Uterus (tissue), 4 donors: ENCODE data around the gene SPINK5. TPM values are rescaled to one million over a fixed set of nuclear protein-coding genes. Genes with fewer than 3 reads are reported as not detected.
"Not testable (repeated sequence)": the region's sequence is repeated elsewhere in the genome, so short reads cannot be mapped to it uniquely, and the experiment has no call there.

Experiments used
- DNase-seq, 2 donors: peaks; one replicate each; pipeline ENCODE4 v3.0.0-alpha.2; 2019 to 2020
- H3K27ac ChIP-seq, 2 donors: fragments of 200-600 bp; sonication (generic); 1 replicate in 1 of 2; 2 replicates in 1 of 2; pipeline ENCODE4 v1.5.1; 2016 to 2018
- H3K27me3 ChIP-seq, 2 donors: fragments of 200-600 bp; sonication (generic); one replicate each; pipeline ENCODE4 v1.5.1; 2018 to 2019; ENCODE audit warnings: control low read depth in 1 of 2
- H3K36me3 ChIP-seq, 2 donors: fragments of 200-600 bp; sonication (generic); one replicate each; pipeline ENCODE4 v1.5.1; 2019; ENCODE audit warnings: control low read depth in 1 of 2
- H3K4me1 ChIP-seq, 2 donors: fragments of 200-600 bp; sonication (generic); one replicate each; pipeline ENCODE4 v1.5.1; 2018 to 2019; ENCODE audit warnings: control low read depth in 1 of 2
- H3K4me3 ChIP-seq, 2 donors: fragments of 200-600 bp; sonication (generic); 1 replicate in 1 of 2; 2 replicates in 1 of 2; pipeline ENCODE4 v1.5.1; 2018 to 2019; ENCODE audit warnings: mild to moderate bottlenecking in 1 of 2
- H3K9me3 ChIP-seq, 2 donors: fragments of 200-600 bp; sonication (generic); one replicate each; pipeline ENCODE4 v1.5.1; 2019; ENCODE audit warnings: control low read depth in 1 of 2
- CTCF ChIP-seq, 4 experiments: fragments of 200-600 bp in 2 of 4; fragments of 450-650 bp in 2 of 4; sonication (generic) in 2 of 4; IDR thresholded peaks; one replicate each; pipeline ENCODE4 v1.5.1; 2016 to 2019; ENCODE audit warnings: antibody characterized with exemption in 4 of 4, mild to moderate bottlenecking in 2 of 4, moderate library complexity in 1 of 4
- POLR2A ChIP-seq, 2 donors: fragments of 450-650 bp; IDR thresholded peaks; one replicate each; pipeline ENCODE4 v1.6.1; 2016; ENCODE audit warnings: antibody characterized with exemption in 2 of 2, mild to moderate bottlenecking in 1 of 2, moderate library complexity in 1 of 2
- intact Hi-C: fragments of 100-400 bp; cut with DNase I; formaldehyde crosslinking; loops from one replicate; pipeline ENCODE4 v1.15.1; 2023; ENCODE audit warnings: low total_unique reads
- total RNA-seq, 4 donors: library from RNA; depleted of rRNA in 3 of 4; stranded (reverse); fragments of >200 nt in 3 of 4; gene quantifications; one replicate each; pipeline versions ENCODE4 v1.1.0 to v1.2.4, GENCODE V29; 2014 to 2023
- donor health status: DM: yes; HTN: yes; CAD: no.

The SPINK5 gene
- total RNA-seq, 4 donors from 2014 or later, result 0.73 to 4.6 TPM; not detected in 2

GRCh38 chr5:148033134-148033533, 30.6 kb upstream of the SPINK5 start:
- H3K27me3 ChIP-seq, result no peaks in the 10 kb centered on the region
- H3K27ac ChIP-seq, result no peak overlapping the region
- H3K4me3 ChIP-seq, result no peak overlapping the region
- H3K36me3 ChIP-seq, result no peaks in the 10 kb centered on the region
- no peaks in the 10 kb centered on the region for H3K4me1 ChIP-seq
- TF ChIP-seq POLR2A (IDR thresholded peaks at IDR 0.05) (no peak), CTCF (IDR thresholded peaks at IDR 0.05) (no peak)
- no peak for DNase-seq
- H3K9me3 ChIP-seq, result no peaks in the 10 kb centered on the region
- intact Hi-C loops, result no loop called here

- Histone ChIP-seq H3K27me3 (no peaks in the 10 kb centered on the region), H3K4me1 (no peaks in the 10 kb centered on the region), H3K27ac (no peak overlapping the region), H3K36me3 (no peaks in the 10 kb centered on the region), H3K9me3 (no peaks in the 10 kb centered on the region), H3K4me3 (no peak overlapping the region)
- no peak for DNase-seq
- TF ChIP-seq POLR2A (IDR thresholded peaks at IDR 0.05) (no peak), CTCF (IDR thresholded peaks at IDR 0.05) (no peak)
- intact Hi-C loops, result no loop called here
Observed at GRCh38 chr5:148035676-148036075, 28.1 kb upstream of the SPINK5 start.

- intact Hi-C loops, result no loop called here
- Histone ChIP-seq H3K9me3 (no peaks in the 10 kb centered on the region), H3K27me3 (no peaks in the 10 kb centered on the region), H3K36me3 (no peaks in the 10 kb centered on the region), H3K27ac (no peak overlapping the region), H3K4me3 (no peak overlapping the region), H3K4me1 (no peaks in the 10 kb centered on the region)
- no peak for TF ChIP-seq CTCF (IDR thresholded peaks at IDR 0.05)
- no peak for TF ChIP-seq POLR2A (IDR thresholded peaks at IDR 0.05)
- DNase-seq, result no peak
Observed at GRCh38 chr5:148042881-148043280, 20.9 kb upstream of the SPINK5 start.

GRCh38 chr5:148043705-148044104, 20.1 kb upstream of the SPINK5 start:
- Histone ChIP-seq H3K36me3 (no peaks in the 10 kb centered on the region), H3K4me3 (no peak overlapping the region), H3K27me3 (no peaks in the 10 kb centered on the region), H3K27ac (no peak overlapping the region), H3K4me1 (no peaks in the 10 kb centered on the region), H3K9me3 (no peaks in the 10 kb centered on the region)
- DNase-seq, result no peak
- intact Hi-C loops, result no loop called here
- TF ChIP-seq CTCF (IDR thresholded peaks at IDR 0.05) (no peak), POLR2A (IDR thresholded peaks at IDR 0.05) (no peak)

- H3K36me3 ChIP-seq, H3K27me3 ChIP-seq, DNase-seq, H3K4me3 ChIP-seq, H3K9me3 ChIP-seq, H3K4me1 ChIP-seq, H3K27ac ChIP-seq, intact Hi-C loops: not testable (repeated sequence)
Observed at GRCh38 chr5:148055160-148055559, 8.6 kb upstream of the SPINK5 start.

- no peak for DNase-seq
- no peaks in the 10 kb centered on the region for H3K4me1 ChIP-seq
- no peaks in the 10 kb centered on the region for H3K36me3 ChIP-seq
- intact Hi-C loops, result no loop called here
- H3K4me3 ChIP-seq, result no peak overlapping the region
- H3K27ac ChIP-seq, result no peak overlapping the region
- TF ChIP-seq CTCF (IDR thresholded peaks at IDR 0.05) (no peak), POLR2A (IDR thresholded peaks at IDR 0.05) (no peak)
- H3K27me3 ChIP-seq, result no peaks in the 10 kb centered on the region
- peaks cover 0 to 3% of the 10 kb centered on the region in 2 donors for H3K9me3 ChIP-seq
Observed at GRCh38 chr5:148060309-148060708, 3.5 kb upstream of the SPINK5 start.
